ENCODE measurements around the gene POTEB2.
"Not testable (repeated sequence)": the region's sequence is repeated elsewhere in the genome, so short reads cannot be mapped to it uniquely, and the experiment has no call there.

DNA sequence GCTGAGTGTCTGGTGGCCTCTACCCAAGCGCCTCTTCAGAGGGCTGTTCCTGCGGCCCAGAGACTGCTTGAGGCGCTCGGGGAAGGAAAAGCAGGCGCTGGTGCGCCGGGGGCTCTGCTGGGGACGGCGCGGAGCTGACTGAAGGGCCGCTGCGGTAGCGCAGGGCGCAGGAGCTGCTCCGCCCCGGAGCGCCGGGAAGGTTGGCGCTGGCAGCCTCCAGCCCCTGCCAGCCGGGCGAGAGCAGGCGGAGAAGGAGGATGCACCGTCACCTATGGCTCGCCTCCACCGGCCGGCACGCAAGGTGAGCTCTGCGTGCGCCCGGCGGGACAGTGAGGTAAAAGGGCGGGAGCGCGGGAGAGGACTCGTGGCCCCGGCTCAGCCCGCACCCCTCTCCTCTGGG is 11.7 kb upstream of the POTEB2 start:
- not testable (repeated sequence) for TF ChIP-seq CTCF (IDR thresholded peaks at IDR 0.05); POLR2AphosphoS5 (IDR thresholded peaks at IDR 0.05; ENCODE audit: insufficient read depth in 1 of 2, low read depth in 1 of 2)

Measured in vagina (tissue), 2 donors.